K562 (cell line): Measurements from ENCODE around the gene GART. TPM values are rescaled to one million over a fixed set of nuclear protein-coding genes. Genes with fewer than 3 reads are reported as not detected.

ENCODE experiments used
- BDP1 ChIP-seq: IDR thresholded peaks from 3 replicates; pipeline ENCODE4 v1.6.1; 2011; ENCODE audit not compliant: insufficient read length, insufficient read depth
- COPS2 ChIP-seq: fragments of 450-650 bp; conservative IDR thresholded peaks from 2 replicates; pipeline ENCODE4 v1.6.1; 2016; ENCODE audit warnings: mild to moderate bottlenecking, moderate library complexity
- EWSR1 ChIP-seq: fragments of 450-650 bp; IDR thresholded peaks from 2 replicates; pipeline ENCODE4 v1.6.1; 2018; ENCODE audit warnings: borderline replicate concordance, mild to moderate bottlenecking, low read depth, moderate library complexity; ENCODE audit not compliant: partially characterized antibody
- HNRNPL ChIP-seq: fragments of 200-400 bp; formaldehyde crosslinking; IDR thresholded peaks from 2 replicates; pipeline ENCODE4 v1.6.1; 2017; ENCODE audit warnings: low read depth, mild to moderate bottlenecking, low read length
- MAFF ChIP-seq: IDR thresholded peaks from 2 replicates; pipeline ENCODE4 v1.6.1; 2012; ENCODE audit warnings: low read length, improper control_type of control experiment
- MYC ChIP-seq, 2 experiments: fragments of 250-450 bp in 1 of 2; sonication (Bioruptor Pico) in 1 of 2; IDR thresholded peaks; 2 replicates each; pipeline versions ENCODE4 v1.5.1 to v1.6.1; 2012 to 2021; ENCODE audit warnings: low read depth in 2 of 2, borderline replicate concordance in 1 of 2, improper control_type of control experiment in 1 of 2, low read length in 1 of 2, mild to moderate bottlenecking in 1 of 2, moderate library complexity in 1 of 2
- NFE2L1 ChIP-seq: fragments of 450-650 bp; IDR thresholded peaks from 2 replicates; pipeline ENCODE4 v1.6.1; 2016; ENCODE audit warnings: missing genetic modification characterization, low read depth, mild to moderate bottlenecking, missing compliant biosample characterization, moderate library complexity, borderline replicate concordance
- PHF8 ChIP-seq: fragments of 200-600 bp; sonication (generic); IDR thresholded peaks from 2 replicates; pipeline ENCODE4 v1.6.1; 2012; ENCODE audit warnings: mixed run types, mild to moderate bottlenecking, inconsistent platforms, low read length, moderate library complexity, borderline replicate concordance
- RFX1 ChIP-seq: fragments of 450-650 bp; IDR thresholded peaks from 2 replicates; pipeline ENCODE4 v1.6.1; 2016; ENCODE audit warnings: mild to moderate bottlenecking, moderate library complexity
- SMAD3 ChIP-seq: fragments of 450-650 bp; formaldehyde crosslinking; conservative IDR thresholded peaks from 2 replicates; pipeline ENCODE4 v1.4.0; 2020; ENCODE audit warnings: mild to moderate bottlenecking
- SMARCA5 ChIP-seq: fragments of 450-650 bp; IDR thresholded peaks from 2 replicates; pipeline ENCODE4 v1.6.1; 2016
- SMARCE1 ChIP-seq: fragments of 450-650 bp; IDR thresholded peaks from 2 replicates; pipeline ENCODE4 v1.7.1; 2016; ENCODE audit warnings: mild to moderate bottlenecking
- TCF7 ChIP-seq: sonication (generic); IDR thresholded peaks from 2 replicates; pipeline ENCODE4 v1.6.1; 2016; ENCODE audit warnings: antibody characterized with exemption, borderline replicate concordance
- ZNF197 ChIP-seq: fragments of 200-800 bp; sonication (Bioruptor generic); IDR thresholded peaks from 2 replicates; pipeline ENCODE4 v1.6.1; 2016; ENCODE audit warnings: low read depth, missing genetic modification characterization, missing compliant biosample characterization
- ZNF445 ChIP-seq: fragments of 250-450 bp; sonication (Bioruptor Pico); IDR thresholded peaks from 2 replicates; pipeline ENCODE4 v1.4.0; 2020; ENCODE audit warnings: low read depth, mild to moderate bottlenecking, moderate library complexity
- ZNF77 ChIP-seq: fragments of 250-450 bp; sonication (Bioruptor Pico); IDR thresholded peaks from 2 replicates; pipeline ENCODE4 v1.5.0; 2020
- polyA plus RNA-seq, 8 experiments: library from polyadenylated mRNA; depleted of rRNA in 4 of 8; stranded (reverse) in 5 of 8; unstranded in 3 of 8; fragments of >200 nt; fragmentation: Nextera tagmentation in 2 of 8; fragmentation: Illumina TruSeq in 1 of 8; extraction: Ambion mirVana in 2 of 8; extraction: Trizol in 1 of 8; gene quantifications; 2 replicates each; pipeline versions ENCODE4 v1.2.1 to v1.2.3, GENCODE V29; 2011 to 2014; ENCODE audit warnings: inconsistent platforms in 1 of 8, missing spikeins in 1 of 8
- total RNA-seq, 7 experiments: library from RNA; depleted of rRNA in 6 of 7; stranded (reverse); fragments of >200 nt in 6 of 7; fragmentation: Illumina TruSeq in 2 of 7; extraction: Trizol in 2 of 7; gene quantifications; 2 replicates each; pipeline versions ENCODE4 v1.2.1 to v1.2.3, GENCODE V29; 2011 to 2021; ENCODE audit warnings: low replicate concordance in 1 of 7
- TF ChIP-seq, protein P1 (sequence below): fragments of 450-650 bp; IDR thresholded peaks from 2 replicates; pipeline ENCODE4 v1.6.1; 2016; ENCODE audit warnings: borderline replicate concordance
- TF ChIP-seq, protein P2 (sequence below): fragments of 450-650 bp; IDR thresholded peaks from 2 replicates; pipeline ENCODE4 v1.6.1; 2018; ENCODE audit not compliant: partially characterized antibody
- TF ChIP-seq, protein P3 (sequence below): fragments of 150-350 bp; IDR thresholded peaks from 2 replicates; pipeline ENCODE4 v1.6.1; 2014; ENCODE audit warnings: low read depth, mild to moderate bottlenecking, low read length, borderline replicate concordance

The GART gene
- total and polyA plus RNA-seq, 9 of the 15 experiments (the other 6 are each of a cell fraction or from before 2014, with no cell fraction given), result 141 to 429 (median 349) TPM

DNA sequence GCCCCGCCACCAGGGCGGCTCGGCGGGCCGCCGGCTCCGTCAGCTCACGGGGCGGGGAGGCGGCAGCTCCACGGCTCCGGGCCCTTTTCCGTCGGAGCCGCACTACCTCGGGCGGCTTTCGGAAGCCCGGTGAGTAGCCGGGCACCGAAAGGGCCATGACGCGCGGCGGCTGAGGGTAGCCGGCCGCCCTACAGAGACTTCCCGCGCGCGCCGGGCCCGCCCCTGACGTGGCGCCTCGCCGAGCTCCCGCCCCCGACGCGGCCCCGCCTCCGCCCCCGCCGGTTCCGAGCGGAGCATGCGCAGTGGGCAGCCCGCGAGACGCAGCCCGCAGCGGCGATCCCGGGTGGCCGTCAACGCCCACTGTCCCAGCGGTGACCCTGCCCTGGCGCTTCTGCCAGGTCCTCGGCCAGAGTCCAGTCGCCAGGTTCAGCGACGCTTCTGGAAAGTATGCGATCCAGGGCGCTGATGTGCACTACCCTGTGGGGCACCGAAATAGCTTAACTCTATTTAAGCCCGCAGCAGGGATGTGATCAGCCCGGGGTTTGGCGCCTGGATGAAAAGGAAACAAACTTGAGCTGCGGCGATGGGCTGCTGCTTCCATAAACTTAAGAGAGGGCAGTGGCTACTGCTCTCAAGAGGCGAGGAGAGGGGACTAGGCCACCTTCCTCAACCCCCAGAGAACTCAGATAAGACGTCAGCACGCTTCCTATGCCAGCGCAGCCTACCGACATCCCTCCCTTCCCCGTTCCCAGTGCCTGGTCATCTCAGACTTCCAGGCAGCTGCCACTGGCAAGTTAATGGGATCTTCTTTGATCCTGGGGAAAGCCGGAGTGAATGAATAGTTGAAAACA, 46.8 kb upstream of the GART start, which contains the start of gene DONSON (continued):
- no peak for TF ChIP-seq MYC (IDR thresholded peaks at IDR 0.05; ENCODE audit: low read depth, low read length)
- 0 out of 2 replicates have a peak, but pooled peaks have one; percentile 75 for TF ChIP-seq MYC (CRISPR knock-in tag; IDR thresholded peaks at IDR 0.05; ENCODE audit: borderline replicate concordance, low read depth)
- no peak for TF ChIP-seq TCF7
- peak; percentile 89 for TF ChIP-seq HNRNPL
- TF ChIP-seq ZNF197 (CRISPR knock-in tag), result no peak
- TF ChIP-seq, protein P1, sequence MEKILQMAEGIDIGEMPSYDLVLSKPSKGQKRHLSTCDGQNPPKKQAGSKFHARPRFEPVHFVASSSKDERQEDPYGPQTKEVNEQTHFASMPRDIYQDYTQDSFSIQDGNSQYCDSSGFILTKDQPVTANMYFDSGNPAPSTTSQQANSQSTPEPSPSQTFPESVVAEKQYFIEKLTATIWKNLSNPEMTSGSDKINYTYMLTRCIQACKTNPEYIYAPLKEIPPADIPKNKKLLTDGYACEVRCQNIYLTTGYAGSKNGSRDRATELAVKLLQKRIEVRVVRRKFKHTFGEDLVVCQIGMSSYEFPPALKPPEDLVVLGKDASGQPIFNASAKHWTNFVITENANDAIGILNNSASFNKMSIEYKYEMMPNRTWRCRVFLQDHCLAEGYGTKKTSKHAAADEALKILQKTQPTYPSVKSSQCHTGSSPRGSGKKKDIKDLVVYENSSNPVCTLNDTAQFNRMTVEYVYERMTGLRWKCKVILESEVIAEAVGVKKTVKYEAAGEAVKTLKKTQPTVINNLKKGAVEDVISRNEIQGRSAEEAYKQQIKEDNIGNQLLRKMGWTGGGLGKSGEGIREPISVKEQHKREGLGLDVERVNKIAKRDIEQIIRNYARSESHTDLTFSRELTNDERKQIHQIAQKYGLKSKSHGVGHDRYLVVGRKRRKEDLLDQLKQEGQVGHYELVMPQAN, result no peak
- TF ChIP-seq, protein P2, sequence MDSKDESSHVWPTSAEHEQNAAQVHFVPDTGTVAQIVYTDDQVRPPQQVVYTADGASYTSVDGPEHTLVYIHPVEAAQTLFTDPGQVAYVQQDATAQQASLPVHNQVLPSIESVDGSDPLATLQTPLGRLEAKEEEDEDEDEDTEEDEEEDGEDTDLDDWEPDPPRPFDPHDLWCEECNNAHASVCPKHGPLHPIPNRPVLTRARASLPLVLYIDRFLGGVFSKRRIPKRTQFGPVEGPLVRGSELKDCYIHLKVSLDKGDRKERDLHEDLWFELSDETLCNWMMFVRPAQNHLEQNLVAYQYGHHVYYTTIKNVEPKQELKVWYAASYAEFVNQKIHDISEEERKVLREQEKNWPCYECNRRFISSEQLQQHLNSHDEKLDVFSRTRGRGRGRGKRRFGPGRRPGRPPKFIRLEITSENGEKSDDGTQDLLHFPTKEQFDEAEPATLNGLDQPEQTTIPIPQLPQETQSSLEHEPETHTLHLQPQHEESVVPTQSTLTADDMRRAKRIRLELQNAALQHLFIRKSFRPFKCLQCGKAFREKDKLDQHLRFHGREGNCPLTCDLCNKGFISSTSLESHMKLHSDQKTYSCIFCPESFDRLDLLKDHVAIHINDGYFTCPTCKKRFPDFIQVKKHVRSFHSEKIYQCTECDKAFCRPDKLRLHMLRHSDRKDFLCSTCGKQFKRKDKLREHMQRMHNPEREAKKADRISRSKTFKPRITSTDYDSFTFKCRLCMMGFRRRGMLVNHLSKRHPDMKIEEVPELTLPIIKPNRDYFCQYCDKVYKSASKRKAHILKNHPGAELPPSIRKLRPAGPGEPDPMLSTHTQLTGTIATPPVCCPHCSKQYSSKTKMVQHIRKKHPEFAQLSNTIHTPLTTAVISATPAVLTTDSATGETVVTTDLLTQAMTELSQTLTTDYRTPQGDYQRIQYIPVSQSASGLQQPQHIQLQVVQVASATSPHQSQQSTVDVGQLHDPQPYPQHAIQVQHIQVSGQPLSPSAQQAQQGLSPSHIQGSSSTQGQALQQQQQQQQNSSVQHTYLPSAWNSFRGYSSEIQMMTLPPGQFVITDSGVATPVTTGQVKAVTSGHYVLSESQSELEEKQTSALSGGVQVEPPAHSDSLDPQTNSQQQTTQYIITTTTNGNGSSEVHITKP, result no peak
- no peak for TF ChIP-seq COPS2
- TF ChIP-seq NFE2L1 (tag), result no peak
- no peak for TF ChIP-seq RFX1
- no peak for TF ChIP-seq ZNF445 (CRISPR knock-in tag)
- TF ChIP-seq BDP1, result no peak
- no peak for TF ChIP-seq EWSR1
- no peak for TF ChIP-seq SMARCA5
- TF ChIP-seq PHF8, result peak; percentile 96; the same call in 1 of the 2 replicates
- TF ChIP-seq ZNF77 (CRISPR knock-in tag), result no peak
- TF ChIP-seq MAFF, result no peak
- TF ChIP-seq, protein P3, sequence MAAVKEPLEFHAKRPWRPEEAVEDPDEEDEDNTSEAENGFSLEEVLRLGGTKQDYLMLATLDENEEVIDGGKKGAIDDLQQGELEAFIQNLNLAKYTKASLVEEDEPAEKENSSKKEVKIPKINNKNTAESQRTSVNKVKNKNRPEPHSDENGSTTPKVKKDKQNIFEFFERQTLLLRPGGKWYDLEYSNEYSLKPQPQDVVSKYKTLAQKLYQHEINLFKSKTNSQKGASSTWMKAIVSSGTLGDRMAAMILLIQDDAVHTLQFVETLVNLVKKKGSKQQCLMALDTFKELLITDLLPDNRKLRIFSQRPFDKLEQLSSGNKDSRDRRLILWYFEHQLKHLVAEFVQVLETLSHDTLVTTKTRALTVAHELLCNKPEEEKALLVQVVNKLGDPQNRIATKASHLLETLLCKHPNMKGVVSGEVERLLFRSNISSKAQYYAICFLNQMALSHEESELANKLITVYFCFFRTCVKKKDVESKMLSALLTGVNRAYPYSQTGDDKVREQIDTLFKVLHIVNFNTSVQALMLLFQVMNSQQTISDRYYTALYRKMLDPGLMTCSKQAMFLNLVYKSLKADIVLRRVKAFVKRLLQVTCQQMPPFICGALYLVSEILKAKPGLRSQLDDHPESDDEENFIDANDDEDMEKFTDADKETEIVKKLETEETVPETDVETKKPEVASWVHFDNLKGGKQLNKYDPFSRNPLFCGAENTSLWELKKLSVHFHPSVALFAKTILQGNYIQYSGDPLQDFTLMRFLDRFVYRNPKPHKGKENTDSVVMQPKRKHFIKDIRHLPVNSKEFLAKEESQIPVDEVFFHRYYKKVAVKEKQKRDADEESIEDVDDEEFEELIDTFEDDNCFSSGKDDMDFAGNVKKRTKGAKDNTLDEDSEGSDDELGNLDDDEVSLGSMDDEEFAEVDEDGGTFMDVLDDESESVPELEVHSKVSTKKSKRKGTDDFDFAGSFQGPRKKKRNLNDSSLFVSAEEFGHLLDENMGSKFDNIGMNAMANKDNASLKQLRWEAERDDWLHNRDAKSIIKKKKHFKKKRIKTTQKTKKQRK, result no peak
- TF ChIP-seq SMARCE1, result peak; percentile 72
- TF ChIP-seq SMAD3 (CRISPR knock-in tag), result peak; percentile 70; the same call in 1 of the 2 replicates
